NOMO-1 treated with DMSO at 0.1 percent for 48 hours (cell line): ENCODE results near the gene PLGRKT.
A peak's percentile ranks its signal among the peaks of the same experiment; 100 is the strongest.
"Not testable (repeated sequence)": the region's sequence is repeated elsewhere in the genome, so short reads cannot be mapped to it uniquely, and the experiment has no call there.

ENCODE experiments used
- DNase-seq: peaks from one replicate; lab custom pipeline; 2025; ENCODE audit not compliant: unreplicated experiment; lab: John Stamatoyannopoulos, UW

The PLGRKT gene, protein sequence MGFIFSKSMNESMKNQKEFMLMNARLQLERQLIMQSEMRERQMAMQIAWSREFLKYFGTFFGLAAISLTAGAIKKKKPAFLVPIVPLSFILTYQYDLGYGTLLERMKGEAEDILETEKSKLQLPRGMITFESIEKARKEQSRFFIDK

DNA sequence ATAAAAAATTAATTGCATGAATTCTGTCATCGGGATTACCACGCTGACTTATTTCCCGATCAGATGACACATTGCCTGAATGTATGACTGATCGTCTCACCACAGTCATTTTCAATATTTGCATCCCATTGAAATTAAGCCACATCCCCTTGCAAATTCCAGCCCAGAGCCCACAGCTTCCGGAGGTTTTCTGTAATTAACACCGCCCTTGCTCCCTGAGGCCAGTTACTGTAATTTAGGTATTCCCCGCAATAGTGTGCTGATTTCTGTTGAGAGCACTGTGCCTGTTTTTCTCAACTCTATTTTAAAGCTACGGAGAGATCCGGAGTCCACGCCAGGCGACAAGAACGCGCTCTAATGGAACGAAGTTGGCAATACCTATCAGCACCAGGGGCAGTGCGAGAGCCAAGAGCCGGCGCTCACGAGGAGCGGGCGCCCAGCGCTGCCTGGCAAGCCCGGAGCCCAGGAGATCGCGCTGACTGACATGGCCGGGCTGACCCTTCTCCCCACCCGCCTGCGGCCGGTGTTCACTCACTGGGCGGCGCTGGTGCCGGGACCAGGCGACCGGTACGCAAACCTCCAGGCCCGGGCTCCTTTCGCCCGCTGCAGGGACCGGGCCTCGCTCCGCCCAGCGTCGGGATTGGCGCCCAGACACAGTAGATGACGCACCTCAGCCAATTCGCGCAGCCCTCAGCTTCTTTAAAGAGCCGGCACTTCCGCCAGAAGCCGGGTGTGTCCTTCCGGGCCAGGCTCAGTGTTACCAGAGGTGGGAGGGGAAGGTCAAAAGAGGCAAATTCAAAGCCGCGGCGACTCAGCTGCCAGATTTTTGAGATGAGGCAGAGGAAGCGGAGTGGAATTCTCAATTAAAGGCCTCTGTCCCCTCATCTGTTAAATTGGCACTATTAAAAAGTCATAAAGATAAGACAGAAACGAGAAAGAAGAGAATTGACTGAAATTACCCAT, at the start of gene PLGRKT:
TSS of gene PLGRKT (minus strand) at position 672 of the 963 bp plus-strand sequence. CDS start 5,948 bp downstream, outside the sequence.
- DNase-seq = peak; percentile 84

DNA sequence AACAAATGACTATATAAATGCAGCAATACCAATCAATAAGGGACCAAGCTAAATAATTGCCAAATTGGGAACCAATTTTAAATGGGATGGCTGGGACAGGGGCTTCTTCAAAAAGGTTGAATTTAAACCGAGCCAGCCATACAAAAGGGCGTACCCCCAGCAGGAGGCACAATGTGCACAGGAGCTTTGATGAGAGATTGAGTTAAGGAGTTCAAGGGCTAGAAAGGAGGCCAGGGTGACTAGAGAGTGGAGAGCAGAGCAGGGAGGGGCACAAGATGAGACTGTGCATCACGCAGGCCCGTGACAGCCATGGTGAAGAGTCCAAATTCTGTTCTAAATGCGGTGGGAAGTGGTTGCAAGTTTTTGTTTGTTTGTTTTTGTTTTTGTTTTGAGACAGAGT, 49.3 kb upstream of the PLGRKT start:
- no peak for DNase-seq

DNA sequence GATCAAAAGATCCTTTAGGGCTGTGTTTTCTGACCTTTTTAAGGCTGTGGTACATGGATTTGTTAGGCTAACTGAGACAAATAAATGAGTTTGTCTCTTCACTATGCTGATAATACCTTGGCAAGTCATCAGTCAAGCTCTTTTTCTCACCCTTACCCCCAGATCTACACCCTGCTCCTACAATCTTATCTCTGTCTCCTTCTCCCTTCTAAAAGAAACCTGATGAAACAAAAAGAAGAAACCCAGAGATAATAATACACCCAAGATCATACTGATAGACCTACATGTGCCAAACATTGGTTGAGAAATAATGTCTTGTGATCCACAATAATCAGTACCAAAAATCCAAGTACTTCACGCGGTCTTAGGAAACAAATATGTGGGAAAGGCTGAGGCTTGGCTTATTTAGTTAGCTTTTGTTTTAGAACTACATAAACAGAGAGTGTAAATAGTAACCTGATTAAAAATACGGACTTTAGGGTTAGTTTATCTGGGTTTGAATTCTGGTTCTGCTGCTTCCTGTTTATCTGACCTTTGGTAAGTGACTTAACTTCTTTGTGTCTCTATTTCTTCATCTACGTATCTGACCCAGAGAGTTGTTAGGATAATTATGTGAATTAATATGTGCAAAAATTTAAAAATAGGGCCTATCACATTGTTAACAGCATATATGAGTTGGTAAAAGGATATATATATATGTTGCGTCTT, 47.8 kb upstream of the PLGRKT start:
- DNase-seq = no peak

DNA sequence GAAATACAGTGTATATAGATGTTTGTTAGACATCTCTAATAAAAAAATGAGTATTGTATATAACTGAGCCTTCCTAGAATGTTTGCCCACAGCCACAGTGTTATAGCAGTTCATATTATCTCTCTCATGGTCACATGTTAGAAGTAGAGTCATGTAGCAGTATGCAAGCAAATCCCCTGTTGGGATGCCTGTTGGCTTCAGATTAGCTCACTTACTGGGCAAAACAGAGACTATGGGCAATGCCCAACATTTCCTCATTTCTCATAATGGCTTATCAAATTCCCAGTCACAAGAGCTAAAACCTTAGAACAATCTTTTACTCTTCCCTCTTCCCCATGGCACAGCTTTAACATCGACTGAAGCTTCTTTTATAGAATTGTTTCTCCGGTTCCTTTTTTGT, 45.6 kb upstream of the PLGRKT start:
- DNase-seq = no peak

DNA sequence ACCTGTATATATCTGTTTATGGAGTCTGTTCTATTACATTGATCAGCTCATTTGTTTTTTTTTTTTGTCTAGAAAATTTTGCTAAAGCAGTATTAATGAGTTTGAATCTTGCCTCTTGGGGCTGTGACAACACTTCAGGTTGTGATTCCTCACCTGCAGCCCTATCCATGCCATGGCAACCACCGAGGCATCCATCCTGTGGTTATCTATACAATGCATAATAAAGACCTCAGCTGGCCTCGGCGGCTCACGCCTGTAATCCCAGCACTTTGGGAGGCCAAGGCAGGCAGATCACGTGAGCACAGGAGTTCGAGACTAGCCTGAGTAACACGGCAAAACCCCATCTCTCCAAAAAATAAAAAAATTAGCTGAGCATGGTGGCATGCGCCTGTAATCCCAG, 44.5 kb upstream of the PLGRKT start:
- no peak for DNase-seq

DNA sequence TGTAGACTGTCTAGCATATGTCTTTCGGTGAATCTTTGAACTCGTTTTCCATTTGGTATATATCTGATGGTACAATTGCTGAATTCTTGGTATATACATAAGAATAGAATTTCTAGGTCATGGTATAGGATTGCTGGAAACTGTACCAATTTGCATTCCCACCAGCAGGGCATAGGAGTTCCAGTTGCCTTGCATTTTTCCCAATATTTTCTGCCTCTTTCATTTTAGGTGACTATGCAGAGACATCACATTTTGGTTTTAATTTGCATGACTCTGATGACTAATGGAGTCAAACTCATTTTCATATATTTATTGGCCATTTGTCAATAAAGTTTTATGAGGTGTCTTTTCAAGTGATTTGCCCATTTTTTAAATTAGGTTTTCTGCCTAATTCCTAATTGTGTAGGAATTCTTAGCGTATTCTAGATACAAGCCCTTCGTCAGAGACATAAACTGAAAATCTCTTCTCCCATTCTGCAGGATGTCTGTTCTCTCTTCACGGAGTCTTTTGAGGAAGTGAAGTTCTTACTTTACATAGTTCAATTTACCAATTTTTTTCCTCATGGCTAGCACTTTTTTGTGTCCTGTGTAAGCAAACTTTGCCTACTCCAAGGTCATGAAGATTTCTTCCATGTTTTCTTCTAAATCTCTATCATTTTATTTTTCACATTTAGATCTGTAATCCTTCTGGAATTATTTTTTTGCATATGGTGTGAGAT, 43.8 kb upstream of the PLGRKT start:
- no peak for DNase-seq

DNA sequence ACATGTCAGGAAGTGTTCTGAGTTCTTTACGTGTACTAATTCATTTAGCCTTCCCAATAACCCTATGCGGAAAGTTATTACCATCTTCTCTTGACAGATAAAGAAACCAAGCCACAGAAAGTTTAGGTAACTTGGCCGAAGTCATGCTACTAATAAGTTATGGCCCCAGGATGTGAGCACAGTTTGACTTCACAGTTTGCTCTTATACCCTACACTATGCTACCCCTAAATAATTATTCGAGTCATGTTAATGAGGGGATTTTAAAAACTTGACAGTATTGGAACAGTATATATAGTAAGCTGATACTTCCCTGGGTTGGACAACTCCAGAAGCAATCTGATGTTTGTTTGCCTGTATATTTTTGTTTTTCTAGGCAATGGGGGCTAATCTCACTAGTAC, 43.2 kb upstream of the PLGRKT start:
- no peak for DNase-seq

DNA sequence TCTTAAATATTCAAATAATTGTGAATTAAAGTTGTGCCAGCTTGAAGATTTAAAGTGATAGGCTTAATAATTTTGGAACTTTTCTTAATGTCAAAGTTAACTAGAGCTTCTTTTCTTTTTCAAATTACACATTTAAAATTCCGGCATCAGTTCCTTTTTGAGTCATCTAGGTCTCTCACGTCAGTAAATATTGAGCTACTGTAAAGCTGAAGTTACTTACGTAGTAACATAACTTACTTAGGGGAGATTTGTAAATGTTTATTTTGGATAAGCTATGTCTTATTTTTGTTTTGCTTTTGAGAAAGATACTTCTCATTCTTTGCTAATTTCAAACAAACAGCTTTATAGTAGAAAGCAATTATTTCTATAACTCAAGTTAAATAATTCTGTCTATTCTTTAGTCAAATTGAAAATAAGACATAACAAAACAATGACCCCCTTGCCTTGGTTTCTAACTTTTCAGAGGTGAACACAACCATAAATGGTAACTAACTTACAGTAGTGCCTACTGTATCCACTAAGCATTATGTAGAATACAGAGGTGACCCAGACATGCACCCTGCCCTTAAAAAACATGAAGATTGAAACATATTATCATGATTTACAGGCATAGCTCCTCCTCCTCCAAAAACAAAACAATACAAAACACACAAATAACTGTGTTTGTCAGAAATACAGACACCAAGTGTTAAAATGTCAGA, 42.4 kb upstream of the PLGRKT start:
- no peak for DNase-seq

DNA sequence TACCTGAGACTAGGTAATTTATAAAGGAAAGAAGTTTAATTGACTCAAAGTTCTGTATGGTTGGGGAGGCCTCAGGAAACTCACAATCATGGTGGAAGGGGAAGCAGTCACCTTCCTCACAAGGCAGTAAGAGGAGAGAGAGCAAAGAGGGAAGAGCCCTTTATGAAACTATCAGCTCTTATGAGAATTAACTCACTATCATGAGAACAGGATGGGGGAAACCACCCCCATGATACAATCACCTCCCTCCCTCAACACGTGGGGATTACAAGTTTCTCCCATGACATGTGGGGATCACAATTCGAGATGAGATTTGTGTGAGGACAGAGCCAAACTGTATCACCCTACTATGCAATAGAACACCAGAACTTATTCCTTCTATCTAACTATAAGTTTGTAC, 40.5 kb upstream of the PLGRKT start:
- no peak for DNase-seq

DNA sequence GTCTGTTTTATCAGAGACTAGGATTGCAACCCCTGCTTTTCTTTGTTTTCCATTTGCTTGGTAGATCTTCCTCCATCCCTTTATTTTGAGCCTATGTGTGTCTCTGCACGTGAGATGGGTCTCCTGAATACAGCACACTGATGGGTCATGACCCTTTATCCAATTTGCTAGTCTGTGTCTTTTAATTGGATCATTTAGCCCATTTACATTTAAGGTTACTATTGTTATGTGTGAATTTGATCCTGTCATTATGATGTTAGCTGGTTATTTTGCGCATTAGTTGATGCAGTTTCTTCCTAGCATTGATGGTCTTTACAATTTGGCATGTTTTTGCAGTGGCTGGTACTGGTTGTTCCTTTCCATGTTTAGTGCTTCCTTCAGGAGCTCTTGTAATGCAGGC, 37.9 kb upstream of the PLGRKT start:
- DNase-seq = not testable (repeated sequence)

DNA sequence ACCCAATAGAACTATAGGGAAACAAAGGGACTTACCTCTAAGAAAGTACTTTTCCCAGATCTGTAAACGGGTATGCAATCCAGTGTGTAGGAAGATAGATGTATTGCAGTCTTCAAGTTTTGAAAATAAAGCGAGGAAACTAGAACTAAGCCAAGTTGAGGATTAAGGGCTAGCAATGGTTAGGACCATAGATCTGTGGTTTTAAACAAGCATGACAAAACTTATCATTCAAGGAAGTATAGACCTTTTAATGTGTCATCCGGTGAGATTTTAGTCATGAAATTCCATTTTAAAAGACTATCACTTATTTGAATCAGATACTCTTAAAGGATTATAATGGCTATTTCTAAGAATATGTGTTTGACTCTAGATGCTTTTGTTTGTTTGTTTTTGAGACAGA, 33.1 kb upstream of the PLGRKT start:
- DNase-seq = no peak

DNA sequence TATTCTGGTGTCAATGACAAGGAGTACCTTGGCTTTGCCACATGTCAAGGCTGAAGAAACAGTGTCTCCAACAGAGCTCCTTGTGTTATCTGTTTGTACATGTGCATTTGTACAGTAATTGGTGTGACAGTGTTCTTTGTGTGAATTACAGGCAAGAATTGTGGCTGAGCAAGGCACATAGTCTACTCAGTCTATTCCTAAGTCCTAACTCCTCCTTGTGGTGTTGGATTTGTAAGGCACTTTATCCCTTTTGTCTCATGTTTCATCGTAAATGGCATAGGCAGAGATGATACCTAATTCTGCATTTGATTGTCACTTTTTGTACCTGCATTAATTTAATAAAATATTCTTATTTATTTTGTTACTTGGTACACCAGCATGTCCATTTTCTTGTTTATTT, 32.4 kb upstream of the PLGRKT start:
- no peak for DNase-seq

DNA sequence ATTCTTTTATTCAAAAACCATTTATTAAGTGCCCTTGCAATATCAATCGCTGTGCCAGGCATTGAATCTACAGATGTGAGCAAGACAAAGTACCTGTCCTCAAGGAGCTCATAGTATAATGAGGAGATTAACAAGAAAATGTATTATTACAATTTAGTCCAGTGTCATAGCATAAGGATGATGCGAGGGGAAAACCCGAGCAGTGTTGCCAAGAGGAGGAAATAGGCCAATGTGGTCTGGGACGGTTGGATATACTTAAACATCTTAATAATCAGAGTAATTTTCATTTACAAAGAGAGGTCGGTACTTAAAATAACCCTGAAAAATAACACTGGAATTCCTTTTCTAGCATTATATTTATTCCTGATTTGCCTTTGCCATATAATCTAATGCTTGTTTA, 31.1 kb upstream of the PLGRKT start:
- no peak for DNase-seq

DNA sequence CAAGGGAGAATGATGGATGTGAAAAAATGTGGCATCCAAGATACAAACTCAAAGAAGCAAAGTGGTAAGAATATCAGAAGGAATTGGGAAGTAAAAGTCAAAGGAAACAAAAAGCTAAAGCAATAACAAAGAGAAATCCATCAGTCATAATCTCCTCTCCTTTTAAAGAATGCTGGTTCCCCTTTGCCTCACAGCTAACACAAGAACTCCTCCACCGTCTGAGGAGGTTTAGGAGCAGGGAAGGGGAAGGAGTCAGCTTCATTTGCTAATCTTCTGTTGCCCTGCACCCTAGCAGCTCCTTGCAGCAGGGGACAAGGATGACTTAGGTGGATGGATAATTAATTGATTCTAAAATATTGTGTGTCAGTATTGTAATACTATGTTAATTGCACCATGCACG, 29.0 kb upstream of the PLGRKT start:
- no peak for DNase-seq

DNA sequence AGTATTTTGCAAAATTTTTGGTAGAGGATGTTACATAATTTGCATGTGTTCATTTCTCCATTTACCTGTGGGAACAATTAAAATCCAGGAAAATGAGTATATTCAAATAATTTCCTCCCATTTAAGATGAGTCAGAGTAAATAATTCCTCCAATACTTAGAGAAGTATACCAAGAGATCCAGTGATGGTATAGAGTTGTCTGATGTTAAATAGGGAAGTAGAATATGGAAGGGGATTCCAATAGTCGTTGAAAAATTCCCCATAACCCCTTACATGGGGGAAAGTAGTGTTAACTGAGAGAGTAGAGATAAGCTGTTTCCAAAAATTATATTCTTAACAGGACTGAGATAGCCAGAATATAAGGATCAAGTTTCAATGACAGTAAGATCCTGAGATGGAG, 28.3 kb upstream of the PLGRKT start:
- no peak for DNase-seq

DNA sequence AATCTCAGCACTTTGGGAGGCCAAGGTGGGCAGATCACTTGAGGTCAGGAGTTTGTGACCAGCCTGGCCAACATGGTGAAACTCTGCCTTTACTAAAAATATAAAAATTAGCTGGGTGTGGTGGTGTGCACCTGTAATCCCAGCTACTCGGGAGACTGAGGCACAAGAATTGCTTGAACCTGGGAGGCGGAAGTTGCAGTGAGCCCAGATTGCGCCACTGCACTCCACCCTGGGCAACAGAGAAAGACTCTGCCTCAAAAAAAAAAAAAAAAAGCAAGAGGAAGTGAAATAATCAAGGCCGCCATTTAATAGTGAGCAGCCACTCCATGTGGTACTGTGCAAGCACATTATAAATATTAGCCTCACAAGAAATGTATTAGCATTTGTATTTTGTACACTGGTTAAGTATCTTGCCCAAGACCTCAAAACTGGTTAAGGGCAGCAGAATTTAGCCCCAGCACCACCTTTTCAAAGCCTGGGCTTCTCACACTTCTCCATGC, 27.2 kb upstream of the PLGRKT start:
- not testable (repeated sequence) for DNase-seq

DNA sequence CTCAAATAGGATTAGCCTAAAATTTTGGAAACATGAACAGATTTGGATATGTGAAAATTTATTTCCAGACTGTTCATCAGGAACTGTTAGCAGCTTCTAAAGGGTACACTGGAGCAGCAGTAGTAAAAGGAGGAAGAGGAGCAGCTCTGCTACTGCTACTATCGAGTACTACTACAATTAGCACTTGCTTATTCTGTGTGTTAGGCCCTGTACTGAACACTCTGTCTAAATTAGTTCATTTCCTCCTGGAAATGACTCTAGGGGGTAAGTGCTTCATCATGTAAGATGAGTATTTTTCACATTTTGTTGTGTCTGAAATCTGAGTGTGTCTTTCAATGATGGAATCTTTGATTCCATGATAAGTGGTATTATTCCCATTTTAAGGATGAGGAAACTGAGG, 22.4 kb upstream of the PLGRKT start:
- no peak for DNase-seq

DNA sequence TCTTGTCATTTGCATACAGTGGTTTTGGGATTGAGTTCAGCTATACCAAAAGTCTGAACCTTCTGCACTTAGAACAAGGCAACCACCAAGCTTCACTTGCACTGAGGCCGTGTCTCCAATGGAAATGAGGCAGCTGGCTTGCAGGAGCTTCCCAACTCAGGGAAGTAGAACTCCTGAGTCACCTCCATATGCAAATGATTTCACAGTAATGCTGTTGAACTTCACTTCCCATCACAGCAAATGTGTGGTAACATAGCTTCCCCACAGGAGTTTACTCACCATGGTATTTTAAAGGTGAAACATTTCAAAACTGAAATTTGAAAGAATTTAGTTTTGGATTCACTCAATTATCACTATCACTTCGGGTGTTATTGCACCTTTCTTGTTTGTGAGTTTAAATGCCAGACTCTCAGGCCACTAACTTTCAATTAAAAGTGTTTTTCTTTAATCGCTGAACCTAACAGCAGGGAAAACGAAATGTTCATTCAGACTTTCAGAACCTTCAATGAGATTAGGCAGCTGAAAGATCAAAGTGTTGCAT, 21.6 kb upstream of the PLGRKT start:
- DNase-seq = no peak

DNA sequence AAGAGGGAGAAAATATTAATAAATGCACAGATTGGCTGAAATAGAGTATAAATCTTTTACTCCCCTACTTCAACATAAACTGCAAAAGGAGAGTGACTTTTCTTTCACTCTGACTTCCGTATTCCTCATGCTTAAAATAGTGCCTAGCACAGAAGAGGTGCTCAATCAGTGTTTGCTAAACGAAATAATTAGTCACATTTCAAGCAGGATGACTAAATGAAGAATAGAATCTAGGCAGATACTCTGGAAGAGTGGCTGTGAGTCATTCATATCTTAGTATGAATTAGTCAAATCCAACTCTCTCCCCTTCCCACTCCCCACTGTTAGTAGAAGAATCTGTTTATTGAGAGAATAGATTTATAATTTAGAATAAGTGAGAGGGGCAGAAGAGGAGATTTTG, 17.5 kb upstream of the PLGRKT start:
- DNase-seq = peak; percentile 47

DNA sequence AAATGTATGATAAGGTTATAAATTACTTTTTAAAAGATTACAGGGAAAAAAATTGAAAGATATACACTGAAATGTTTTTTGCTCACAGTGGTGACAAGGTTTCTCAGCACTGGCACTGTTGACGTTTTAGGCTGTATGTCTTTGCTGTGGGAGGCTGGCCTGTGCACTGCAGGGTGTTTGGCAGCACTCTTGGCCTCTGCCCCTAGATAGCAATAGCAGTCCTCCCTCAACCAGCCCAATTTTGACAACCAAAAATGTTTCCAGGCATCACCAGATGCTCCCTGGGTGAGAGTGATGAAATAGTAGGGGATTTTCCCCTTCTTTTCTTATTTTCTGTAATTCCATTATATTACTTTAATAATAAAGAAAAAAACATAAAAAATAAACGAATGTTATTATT, 15.9 kb upstream of the PLGRKT start:
- DNase-seq = no peak
